HepG2 (cell line): ENCODE results near the gene PLCXD1. TPM values are rescaled to one million over a fixed set of nuclear protein-coding genes. Genes with fewer than 3 reads are reported as not detected.

ENCODE experiments used
- ATAC-seq: fragments of 200-7000 bp; cut with Tn5 transposase; 3 replicates; pipeline ENCODE4 v1.9.1; 2020; ENCODE audit warnings: mild to moderate bottlenecking, moderate library complexity
- BruUV-seq: library from RNA; stranded (reverse); fragments of 400-500 nt; replicated peaks from 2 replicates; lab custom pipeline; 2021; lab: Mats Ljungman, UMichigan
- CTCF ChIA-PET: fragments of 300-600 bp; formaldehyde crosslinking; extraction: SDS; loops from one replicate; lab custom pipeline; 2021; ENCODE audit warnings: low total read pairs, inconsistent platforms, low intra/inter-chr PET ratio; lab: Yijun Ruan, JAX
- POLR2A ChIA-PET: fragments of 350-600 bp; sonication (Branson Sonifier 250); formaldehyde crosslinking; loops from one replicate; lab custom pipeline; 2020; ENCODE audit warnings: antibody characterized with exemption, inconsistent platforms; lab: Yijun Ruan, JAX
- DNase-seq: peaks from one replicate; pipeline ENCODE4 v3.0.0-alpha.2; 2015; ENCODE audit warnings: low spot score
- FAIRE-seq: peaks from 3 replicates; lab custom pipeline; 2011; peaks lifted over from hg19 to GRCh38; lab: Jason Lieb, UNC
- H2AFZ ChIP-seq: one replicate; pipeline ENCODE4 v1.6.1; 2011; ENCODE audit warnings: low read length, inconsistent platforms
- H3K27ac ChIP-seq: fragments of 300-600 bp; 3 replicates; pipeline ENCODE4 v1.8.0; 2011; ENCODE audit warnings: mixed run types, mild to moderate bottlenecking, mixed read lengths, low read length, inconsistent platforms; ENCODE audit not compliant: insufficient read depth; ENCODE audit errors: extremely low read length
- H3K27me3 ChIP-seq, 2 experiments: fragments of 200-600 bp in 1 of 2; 2 replicates in 1 of 2; 3 replicates in 1 of 2; pipeline versions ENCODE4 v1.6.0 to v1.8.0; 2011; ENCODE audit warnings: low read length in 2 of 2, mild to moderate bottlenecking in 2 of 2, moderate library complexity in 2 of 2, inconsistent platforms in 1 of 2; ENCODE audit not compliant: insufficient read depth in 2 of 2, control insufficient read depth in 1 of 2
- H3K36me3 ChIP-seq, 2 experiments: fragments of 200-600 bp in 1 of 2; replicated peaks in 1 of 2; 2 replicates in 1 of 2; 3 replicates in 1 of 2; pipeline versions ENCODE4 v1.5.1 to v1.8.0; 2011; ENCODE audit warnings: low read length in 2 of 2, inconsistent platforms in 1 of 2; ENCODE audit not compliant: insufficient read depth in 2 of 2, control insufficient read depth in 1 of 2
- H3K4me1 ChIP-seq: 2 replicates; pipeline ENCODE4 v1.5.1; 2012; ENCODE audit warnings: low read length, inconsistent platforms; ENCODE audit not compliant: insufficient read depth
- H3K4me2 ChIP-seq: 2 replicates; pipeline ENCODE4 v1.6.0; 2011; ENCODE audit warnings: low read depth, low read length, inconsistent platforms
- H3K4me3 ChIP-seq, 3 experiments: fragments of 200-600 bp in 1 of 3; sonication (generic), shearing (Covaris generic) in 1 of 3; replicated peaks in 1 of 3; 2 replicates each; pipeline ENCODE4 v1.5.1; 2011 to 2016; ENCODE audit warnings: low read length in 3 of 3, inconsistent platforms in 2 of 3, low read depth in 2 of 3, mild to moderate bottlenecking in 2 of 3, control low read depth in 1 of 3, mixed read lengths in 1 of 3; ENCODE audit not compliant: insufficient read depth in 1 of 3
- H3K79me2 ChIP-seq: one replicate; pipeline ENCODE4 v1.6.1; 2011; ENCODE audit warnings: low read length, inconsistent platforms; ENCODE audit not compliant: insufficient read depth
- H3K9ac ChIP-seq: 2 replicates; pipeline ENCODE4 v1.6.0; 2011; ENCODE audit warnings: mild to moderate bottlenecking, low read depth, low read length, inconsistent platforms; ENCODE audit not compliant: insufficient read depth
- H3K9me3 ChIP-seq: 2 replicates; pipeline ENCODE4 v1.5.1; 2012; ENCODE audit warnings: mild to moderate bottlenecking, low read length
- H4K20me1 ChIP-seq: 2 replicates; pipeline ENCODE4 v1.6.0; 2011; ENCODE audit warnings: inconsistent platforms, mild to moderate bottlenecking, low read length, moderate library complexity; ENCODE audit not compliant: insufficient read depth
- DPF2 ChIP-seq: sonication (generic); formaldehyde crosslinking; IDR thresholded peaks from 2 replicates; pipeline ENCODE4 v1.4.0; 2020; ENCODE audit warnings: mild to moderate bottlenecking, low read depth, missing genetic modification reagents, borderline replicate concordance
- HMGXB4 ChIP-seq, 2 experiments: sonication (generic) in 1 of 2; formaldehyde crosslinking in 1 of 2; IDR thresholded peaks; 2 replicates each; pipeline versions ENCODE4 v1.4.0 to v1.6.1; 2018 to 2020; ENCODE audit warnings: missing genetic modification reagents in 2 of 2, borderline replicate concordance in 1 of 2, low read depth in 1 of 2, mild to moderate bottlenecking in 1 of 2, missing biosample characterization in 1 of 2
- JDP2 ChIP-seq: sonication (generic); formaldehyde crosslinking; IDR thresholded peaks from 2 replicates; pipeline ENCODE4 v1.8.1; 2022; ENCODE audit warnings: missing genetic modification reagents, borderline replicate concordance
- NKX3-1 ChIP-seq: sonication (generic); formaldehyde crosslinking; IDR thresholded peaks from 2 replicates; pipeline ENCODE4 v1.5.0; 2020; ENCODE audit warnings: missing genetic modification reagents
- NPAS2 ChIP-seq: sonication (generic); formaldehyde crosslinking; IDR thresholded peaks from 2 replicates; pipeline ENCODE4 v1.8.0; 2022; ENCODE audit warnings: mild to moderate bottlenecking, missing genetic modification reagents, borderline replicate concordance
- RFXAP ChIP-seq: sonication (generic); formaldehyde crosslinking; IDR thresholded peaks from 2 replicates; pipeline ENCODE4 v1.4.0; 2020; ENCODE audit warnings: missing genetic modification reagents, borderline replicate concordance
- SMAD3 ChIP-seq: sonication (generic); formaldehyde crosslinking; IDR thresholded peaks from 2 replicates; pipeline ENCODE4 v1.4.0; 2020; ENCODE audit warnings: missing genetic modification reagents
- ZNF101 ChIP-seq: sonication (generic); formaldehyde crosslinking; IDR thresholded peaks from 2 replicates; pipeline ENCODE4 v1.4.0; 2020; ENCODE audit warnings: mild to moderate bottlenecking, low read depth, missing genetic modification reagents, borderline replicate concordance
- ZNF512B ChIP-seq: sonication (generic); formaldehyde crosslinking; IDR thresholded peaks from 2 replicates; pipeline ENCODE4 v1.5.1; 2020; ENCODE audit warnings: missing genetic modification reagents, mild to moderate bottlenecking, borderline replicate concordance
- ZSCAN21 ChIP-seq: sonication (generic); formaldehyde crosslinking; IDR thresholded peaks from 2 replicates; pipeline ENCODE4 v1.8.0; 2022; ENCODE audit warnings: mild to moderate bottlenecking, missing genetic modification reagents, moderate library complexity, borderline replicate concordance
- WGBS: methylation state at CpG from one replicate; pipeline ENCODE4 v1.1.6; 2017; ENCODE audit warnings: low lambda C conversion rate; 5-methylcytosine and 5-hydroxymethylcytosine counted together
- in situ Hi-C: cut with HindIII; loops from 2 replicates; pipeline ENCODE4 v1.10.0; 2017; ENCODE audit warnings: low pct_unique_long_range_greater_than_20kb; ENCODE audit not compliant: extremely low pct_ligation_motif_present
- intact Hi-C: fragments of 100-400 bp; cut with micrococcal nuclease; formaldehyde crosslinking; loops from one replicate; pipeline ENCODE4 v1.10.0; 2022; ENCODE audit not compliant: unreplicated experiment
- polyA plus RNA-seq, 8 experiments: library from polyadenylated mRNA; depleted of rRNA in 3 of 8; stranded (reverse) in 7 of 8; unstranded in 1 of 8; fragments of >200 nt; fragmentation: Illumina TruSeq in 4 of 8; extraction: Trizol in 4 of 8; gene quantifications; 2 replicates each; pipeline versions ENCODE4 v1.2.1 to v1.2.3, GENCODE V29; 2011 to 2016; ENCODE audit warnings: low read depth in 4 of 8, missing spikeins in 1 of 8, mixed read lengths in 1 of 8; ENCODE audit not compliant: insufficient read depth in 1 of 8
- total RNA-seq, 5 experiments: library from RNA; depleted of rRNA; stranded (reverse); fragments of >200 nt; fragmentation: Illumina TruSeq; extraction: Trizol; gene quantifications; 2 replicates each; pipeline ENCODE4 v1.2.3, GENCODE V29; 2016; ENCODE audit warnings: low read depth in 1 of 5
- TF ChIP-seq, protein P1 (sequence below): IDR thresholded peaks from 2 replicates; pipeline ENCODE4 v1.6.1; 2016; ENCODE audit warnings: low read depth
- TF ChIP-seq, protein P2 (sequence below): sonication (generic); formaldehyde crosslinking; IDR thresholded peaks from 2 replicates; pipeline ENCODE4 v1.4.0; 2020; ENCODE audit warnings: missing genetic modification reagents

PLCXD1 gene
- total and polyA plus RNA-seq, 2 of the 13 experiments (the other 11 are each of a cell fraction or from before 2014, with no cell fraction given): 87.7 to 153 TPM

DNA sequence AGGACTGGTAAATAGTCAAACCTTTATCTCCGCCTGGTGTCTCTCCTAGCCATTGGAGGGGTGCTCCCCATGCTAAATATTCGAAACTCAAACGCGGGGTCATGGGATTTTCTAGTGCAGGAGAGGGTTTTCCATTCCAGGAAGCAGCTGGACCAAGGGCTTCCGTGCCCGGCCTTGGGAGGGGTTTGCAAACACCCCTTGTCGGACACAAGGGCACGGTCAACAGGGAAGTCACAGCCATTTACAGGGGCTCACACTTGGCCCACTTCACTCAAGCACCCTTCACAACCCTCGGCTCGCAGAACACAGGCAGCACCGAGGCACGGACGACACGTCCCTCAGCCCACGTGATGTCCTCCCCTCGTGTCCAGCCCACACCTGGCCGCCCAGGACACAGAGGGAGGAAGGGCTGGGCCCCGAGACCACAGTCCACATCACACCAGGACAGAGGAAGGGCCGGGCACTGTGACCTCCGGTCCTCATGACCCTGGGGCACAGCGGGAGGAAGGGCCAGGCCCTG is 10.3 kb upstream of the PLCXD1 start:
- intact Hi-C loops: no loop called here
- Histone ChIP-seq H3K9me3 (no peaks in the 10 kb centered on the region), H3K27ac (peak overlapping the region; percentile 83), H3K9ac (peak overlapping the region; percentile 39; the same call in 1 of the 2 replicates), H3K79me2 (peaks cover 7% of the 10 kb centered on the region), H3K36me3 (no peaks in the 10 kb centered on the region), H3K4me2 (peak overlapping the region; percentile 49), H3K4me1 (peaks cover 7% of the 10 kb centered on the region), H2AFZ (no peak overlapping the region), H4K20me1 (no peaks in the 10 kb centered on the region), H3K27me3 (no peaks in the 10 kb centered on the region), H3K4me3 (peak overlapping the region in 1 of 3 experiments; percentile 43; a peak in 1 of 6 replicates)
- FAIRE-seq (no peak), DNase-seq (no peak), ATAC-seq (peak; percentile 25)
- ChIA-PET CTCF (no interaction called here), POLR2A (no interaction called here)
- WGBS: 34% methylated on average over 7 of the region's 21 CpGs
- in situ Hi-C loops: no loop called here
- no TSS peak for BruUV-seq
- TF ChIP-seq, protein P1, sequence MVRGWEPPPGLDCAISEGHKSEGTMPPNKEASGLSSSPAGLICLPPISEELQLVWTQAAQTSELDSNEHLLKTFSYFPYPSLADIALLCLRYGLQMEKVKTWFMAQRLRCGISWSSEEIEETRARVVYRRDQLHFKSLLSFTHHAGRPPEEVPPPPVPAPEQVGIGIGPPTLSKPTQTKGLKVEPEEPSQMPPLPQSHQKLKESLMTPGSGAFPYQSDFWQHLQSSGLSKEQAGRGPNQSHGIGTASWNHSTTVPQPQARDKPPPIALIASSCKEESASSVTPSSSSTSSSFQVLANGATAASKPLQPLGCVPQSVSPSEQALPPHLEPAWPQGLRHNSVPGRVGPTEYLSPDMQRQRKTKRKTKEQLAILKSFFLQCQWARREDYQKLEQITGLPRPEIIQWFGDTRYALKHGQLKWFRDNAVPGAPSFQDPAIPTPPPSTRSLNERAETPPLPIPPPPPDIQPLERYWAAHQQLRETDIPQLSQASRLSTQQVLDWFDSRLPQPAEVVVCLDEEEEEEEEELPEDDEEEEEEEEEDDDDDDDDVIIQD (CRISPR knock-in tag): 0 out of 2 replicates have a peak, but pooled peaks have one; percentile 12
- TF ChIP-seq NKX3-1 (CRISPR knock-in tag) (no peak), DPF2 (CRISPR knock-in tag) (peak; percentile 76), NPAS2 (no peak), ZNF512B (0 out of 2 replicates have a peak, but pooled peaks have one; percentile 48), HMGXB4 (CRISPR knock-in tag; IDR thresholded peaks at IDR 0.05; ENCODE audit: borderline replicate concordance in 1 of 2, low read depth in 1 of 2) (no peak), SMAD3 (no peak), RFXAP (CRISPR knock-in tag) (no peak), ZSCAN21 (CRISPR knock-in tag) (peak; percentile 50), JDP2 (CRISPR knock-in tag) (no peak), ZNF101 (no peak)
- TF ChIP-seq, protein P2, sequence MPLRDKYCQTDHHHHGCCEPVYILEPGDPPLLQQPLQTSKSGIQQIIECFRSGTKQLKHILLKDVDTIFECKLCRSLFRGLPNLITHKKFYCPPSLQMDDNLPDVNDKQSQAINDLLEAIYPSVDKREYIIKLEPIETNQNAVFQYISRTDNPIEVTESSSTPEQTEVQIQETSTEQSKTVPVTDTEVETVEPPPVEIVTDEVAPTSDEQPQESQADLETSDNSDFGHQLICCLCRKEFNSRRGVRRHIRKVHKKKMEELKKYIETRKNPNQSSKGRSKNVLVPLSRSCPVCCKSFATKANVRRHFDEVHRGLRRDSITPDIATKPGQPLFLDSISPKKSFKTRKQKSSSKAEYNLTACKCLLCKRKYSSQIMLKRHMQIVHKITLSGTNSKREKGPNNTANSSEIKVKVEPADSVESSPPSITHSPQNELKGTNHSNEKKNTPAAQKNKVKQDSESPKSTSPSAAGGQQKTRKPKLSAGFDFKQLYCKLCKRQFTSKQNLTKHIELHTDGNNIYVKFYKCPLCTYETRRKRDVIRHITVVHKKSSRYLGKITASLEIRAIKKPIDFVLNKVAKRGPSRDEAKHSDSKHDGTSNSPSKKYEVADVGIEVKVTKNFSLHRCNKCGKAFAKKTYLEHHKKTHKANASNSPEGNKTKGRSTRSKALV (CRISPR knock-in tag): no peak
